ENCODE measurements around the gene NOS1.
"Not testable (repeated sequence)": the region's sequence is repeated elsewhere in the genome, so short reads cannot be mapped to it uniquely, and the experiment has no call there.

NOS1 gene

DNA sequence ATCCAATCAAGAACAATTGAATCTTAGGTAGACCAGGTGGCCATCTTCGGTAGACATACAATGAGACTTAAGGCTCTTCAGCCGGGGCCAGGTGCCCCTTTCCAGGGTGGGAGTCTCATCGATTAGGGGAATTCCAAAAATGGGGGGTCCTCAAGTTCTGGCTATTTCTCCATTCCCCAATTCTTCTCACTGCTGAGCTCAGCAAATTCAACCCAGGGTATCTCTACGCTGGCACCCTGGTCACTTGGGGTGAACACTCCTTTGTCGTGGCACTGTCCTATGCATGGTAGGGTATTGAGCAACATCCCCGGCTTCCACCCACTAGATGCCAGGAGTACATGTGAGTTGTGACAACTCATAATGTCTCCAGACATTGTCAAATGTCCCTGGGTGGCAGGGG is 136.2 kb downstream of the NOS1 start:
- Histone ChIP-seq H3K9me3 (ENCODE audit: control insufficient read depth, low read length) (no peaks in the 10 kb centered on the region), H3K27me3 (replicated peaks; ENCODE audit: control insufficient read depth, insufficient read depth, low read length, poor library complexity, severe bottlenecking) (no peaks in the 10 kb centered on the region), H3K4me1 (ENCODE audit: control insufficient read depth, insufficient read depth, low read length, poor library complexity, severe bottlenecking) (no peaks in the 10 kb centered on the region), H3K36me3 (ENCODE audit: control insufficient read depth, insufficient read depth, low read length) (no peaks in the 10 kb centered on the region), H3K27ac (ENCODE audit: insufficient read depth, low read length, poor library complexity, severe bottlenecking) (no peak overlapping the region), H3K4me3 (ENCODE audit: insufficient read depth, low read depth, low read length, poor library complexity, severe bottlenecking) (no peak overlapping the region)
- DNase-seq, result no peak

DNA sequence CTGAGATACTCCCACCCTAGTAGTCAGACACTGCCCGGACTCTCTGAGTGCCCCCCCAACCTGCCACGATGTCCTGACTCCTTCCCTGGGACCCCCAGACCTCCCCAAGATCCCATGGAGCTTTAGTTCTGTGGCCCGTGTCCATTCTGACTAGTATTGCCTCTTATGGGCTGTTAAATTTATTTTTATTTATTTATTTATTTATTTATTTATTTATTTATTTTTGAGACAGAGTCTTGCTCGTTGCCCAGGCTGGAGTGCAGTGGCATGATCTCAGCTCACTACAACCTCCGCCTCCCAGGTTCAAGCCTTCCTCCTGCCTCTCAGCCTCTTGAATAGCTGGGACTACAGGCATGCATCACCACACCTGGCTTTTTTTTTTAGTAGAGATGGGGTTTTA is 140.5 kb downstream of the NOS1 start:
- not testable (repeated sequence) for H3K27me3 ChIP-seq (replicated peaks; ENCODE audit: control insufficient read depth, insufficient read depth, low read length, poor library complexity, severe bottlenecking); H3K4me3 ChIP-seq (ENCODE audit: insufficient read depth, low read depth, low read length, poor library complexity, severe bottlenecking); DNase-seq; H3K4me1 ChIP-seq (ENCODE audit: control insufficient read depth, insufficient read depth, low read length, poor library complexity, severe bottlenecking); H3K27ac ChIP-seq (ENCODE audit: insufficient read depth, low read length, poor library complexity, severe bottlenecking); H3K36me3 ChIP-seq (ENCODE audit: control insufficient read depth, insufficient read depth, low read length); H3K9me3 ChIP-seq (ENCODE audit: control insufficient read depth, low read length)

- no peaks in the 10 kb centered on the region for H3K4me1 ChIP-seq (ENCODE audit: control insufficient read depth, insufficient read depth, low read length, poor library complexity, severe bottlenecking)
- H3K9me3 ChIP-seq (ENCODE audit: control insufficient read depth, low read length), result no peaks in the 10 kb centered on the region
- H3K27ac ChIP-seq (ENCODE audit: insufficient read depth, low read length, poor library complexity, severe bottlenecking), result no peak overlapping the region
- no peak for DNase-seq
- no peaks in the 10 kb centered on the region for H3K36me3 ChIP-seq (ENCODE audit: control insufficient read depth, insufficient read depth, low read length)
- H3K4me3 ChIP-seq (ENCODE audit: insufficient read depth, low read depth, low read length, poor library complexity, severe bottlenecking), result no peak overlapping the region
- no peaks in the 10 kb centered on the region for H3K27me3 ChIP-seq (replicated peaks; ENCODE audit: control insufficient read depth, insufficient read depth, low read length, poor library complexity, severe bottlenecking)
Observed at GRCh38 chr12:117218149-117218548, 143.3 kb downstream of the NOS1 start.

GRCh38 chr12:117216686-117217085 is 144.7 kb downstream of the NOS1 start:
- no peak overlapping the region for H3K4me3 ChIP-seq (ENCODE audit: insufficient read depth, low read depth, low read length, poor library complexity, severe bottlenecking)
- no peaks in the 10 kb centered on the region for H3K9me3 ChIP-seq (ENCODE audit: control insufficient read depth, low read length)
- H3K27ac ChIP-seq (ENCODE audit: insufficient read depth, low read length, poor library complexity, severe bottlenecking), result no peak overlapping the region
- H3K27me3 ChIP-seq (replicated peaks; ENCODE audit: control insufficient read depth, insufficient read depth, low read length, poor library complexity, severe bottlenecking), result no peaks in the 10 kb centered on the region
- H3K4me1 ChIP-seq (ENCODE audit: control insufficient read depth, insufficient read depth, low read length, poor library complexity, severe bottlenecking), result no peaks in the 10 kb centered on the region
- no peak for DNase-seq
- H3K36me3 ChIP-seq (ENCODE audit: control insufficient read depth, insufficient read depth, low read length), result no peaks in the 10 kb centered on the region

DNA sequence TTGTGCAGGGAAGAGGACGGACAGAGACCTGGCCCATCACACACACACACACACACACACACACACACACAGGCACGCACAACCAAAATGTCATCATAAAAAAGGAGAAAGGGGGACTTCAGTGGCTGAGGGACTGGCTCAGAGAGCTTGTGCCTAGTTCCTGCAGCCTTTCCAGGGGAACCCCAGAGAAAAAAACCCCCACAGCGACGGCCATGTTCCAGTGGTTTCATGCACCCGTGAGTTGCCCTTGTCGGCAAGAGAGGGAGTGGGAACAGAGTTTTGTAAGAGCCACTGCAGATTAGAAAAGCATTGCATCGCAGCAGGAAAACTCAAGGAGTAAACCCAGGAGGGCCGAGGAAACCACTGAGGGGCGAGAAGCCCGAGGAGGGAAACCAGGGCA is 146.6 kb downstream of the NOS1 start:
- no peaks in the 10 kb centered on the region for H3K27me3 ChIP-seq (replicated peaks; ENCODE audit: control insufficient read depth, insufficient read depth, low read length, poor library complexity, severe bottlenecking)
- no peak overlapping the region for H3K4me3 ChIP-seq (ENCODE audit: insufficient read depth, low read depth, low read length, poor library complexity, severe bottlenecking)
- no peak for DNase-seq
- no peaks in the 10 kb centered on the region for H3K4me1 ChIP-seq (ENCODE audit: control insufficient read depth, insufficient read depth, low read length, poor library complexity, severe bottlenecking)
- no peaks in the 10 kb centered on the region for H3K9me3 ChIP-seq (ENCODE audit: control insufficient read depth, low read length)
- no peaks in the 10 kb centered on the region for H3K36me3 ChIP-seq (ENCODE audit: control insufficient read depth, insufficient read depth, low read length)
- H3K27ac ChIP-seq (ENCODE audit: insufficient read depth, low read length, poor library complexity, severe bottlenecking), result no peak overlapping the region

DNA sequence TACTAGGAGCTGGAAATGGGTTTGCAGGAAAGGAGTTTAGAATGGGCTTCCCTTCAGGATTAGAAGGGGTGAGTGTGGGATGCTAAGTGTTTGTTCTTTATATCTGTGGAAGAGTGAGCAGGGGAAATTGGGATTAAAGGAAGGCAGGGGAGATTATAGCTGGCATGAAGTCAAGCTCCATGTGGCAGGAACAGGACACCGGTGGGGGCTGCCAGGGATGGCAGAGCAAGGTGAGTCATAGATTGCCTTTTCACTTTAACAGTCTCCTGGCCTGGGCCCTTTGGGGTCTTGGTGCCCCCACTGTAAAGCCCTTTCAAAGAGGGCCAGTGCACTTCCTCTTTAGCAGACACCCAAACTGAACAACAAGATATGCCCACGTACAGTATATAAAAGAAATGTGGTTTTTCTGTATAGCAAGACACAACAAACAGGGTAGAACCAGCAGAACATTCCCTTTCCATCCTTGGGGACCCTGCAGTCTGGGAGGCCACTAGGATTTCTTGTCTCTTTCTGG is 148.1 kb downstream of the NOS1 start:
- Histone ChIP-seq H3K27ac (ENCODE audit: insufficient read depth, low read length, poor library complexity, severe bottlenecking) (no peak overlapping the region), H3K27me3 (replicated peaks; ENCODE audit: control insufficient read depth, insufficient read depth, low read length, poor library complexity, severe bottlenecking) (no peaks in the 10 kb centered on the region), H3K4me3 (ENCODE audit: insufficient read depth, low read depth, low read length, poor library complexity, severe bottlenecking) (no peak overlapping the region), H3K36me3 (ENCODE audit: control insufficient read depth, insufficient read depth, low read length) (no peaks in the 10 kb centered on the region), H3K9me3 (ENCODE audit: control insufficient read depth, low read length) (no peaks in the 10 kb centered on the region), H3K4me1 (ENCODE audit: control insufficient read depth, insufficient read depth, low read length, poor library complexity, severe bottlenecking) (no peaks in the 10 kb centered on the region)
- no peak for DNase-seq

GRCh38 chr12:117212563-117213190 is 148.7 kb downstream of the NOS1 start:
- Histone ChIP-seq H3K4me1 (ENCODE audit: control insufficient read depth, insufficient read depth, low read length, poor library complexity, severe bottlenecking) (no peaks in the 10 kb centered on the region), H3K4me3 (ENCODE audit: insufficient read depth, low read depth, low read length, poor library complexity, severe bottlenecking) (no peak overlapping the region)

DNA sequence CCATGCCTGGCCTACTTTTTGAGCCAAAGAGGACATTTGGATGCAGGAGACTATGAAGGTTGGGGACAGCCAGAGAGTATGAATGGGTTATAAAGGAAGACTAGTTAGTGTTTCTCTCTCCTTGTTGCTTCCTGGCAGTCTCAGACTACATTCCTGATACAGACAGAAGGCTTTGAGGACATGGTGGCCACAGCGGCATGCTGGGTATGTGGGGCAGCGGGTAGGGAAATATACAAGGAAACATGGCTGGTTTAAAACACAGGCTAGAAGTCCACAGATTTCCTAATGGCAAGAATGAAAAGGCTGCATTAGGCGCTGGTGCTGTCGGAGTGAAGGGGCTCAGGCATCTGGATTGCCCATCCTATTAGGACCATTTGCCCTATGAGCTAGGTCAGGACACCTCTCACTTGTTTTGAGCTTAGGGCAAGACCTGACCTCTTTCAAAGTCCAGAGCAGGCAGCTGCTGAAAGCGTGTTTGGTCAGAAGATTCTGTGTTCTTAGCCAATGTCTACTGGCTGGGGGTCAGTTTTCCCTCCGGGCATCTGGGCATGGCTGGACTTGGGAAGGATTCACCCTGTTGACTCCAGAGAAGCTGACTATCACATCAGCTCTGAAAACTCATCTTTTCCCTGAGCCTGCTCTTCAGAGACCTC is 151.0 kb downstream of the NOS1 start:
- Histone ChIP-seq H3K36me3 (ENCODE audit: control insufficient read depth, insufficient read depth, low read length) (no peaks in the 10 kb centered on the region), H3K27me3 (replicated peaks; ENCODE audit: control insufficient read depth, insufficient read depth, low read length, poor library complexity, severe bottlenecking) (no peaks in the 10 kb centered on the region), H3K4me1 (ENCODE audit: control insufficient read depth, insufficient read depth, low read length, poor library complexity, severe bottlenecking) (no peaks in the 10 kb centered on the region), H3K9me3 (ENCODE audit: control insufficient read depth, low read length) (no peaks in the 10 kb centered on the region), H3K4me3 (ENCODE audit: insufficient read depth, low read depth, low read length, poor library complexity, severe bottlenecking) (no peak overlapping the region), H3K27ac (ENCODE audit: insufficient read depth, low read length, poor library complexity, severe bottlenecking) (no peak overlapping the region)
- DNase-seq, result no peak

More at GRCh38 chr12:117212563-117213190, 148.7 kb downstream of the NOS1 start:
- Histone ChIP-seq H3K9me3 (ENCODE audit: control insufficient read depth, low read length) (no peaks in the 10 kb centered on the region), H3K27me3 (replicated peaks; ENCODE audit: control insufficient read depth, insufficient read depth, low read length, poor library complexity, severe bottlenecking) (no peaks in the 10 kb centered on the region), H3K36me3 (ENCODE audit: control insufficient read depth, insufficient read depth, low read length) (no peaks in the 10 kb centered on the region), H3K27ac (ENCODE audit: insufficient read depth, low read length, poor library complexity, severe bottlenecking) (no peak overlapping the region)
- DNase-seq, result peak; percentile 4 to 32 (median 19)

- Histone ChIP-seq H3K4me1 (ENCODE audit: control insufficient read depth, insufficient read depth, low read length, poor library complexity, severe bottlenecking) (no peaks in the 10 kb centered on the region), H3K27me3 (replicated peaks; ENCODE audit: control insufficient read depth, insufficient read depth, low read length, poor library complexity, severe bottlenecking) (no peaks in the 10 kb centered on the region), H3K36me3 (ENCODE audit: control insufficient read depth, insufficient read depth, low read length) (no peaks in the 10 kb centered on the region), H3K9me3 (ENCODE audit: control insufficient read depth, low read length) (no peaks in the 10 kb centered on the region), H3K27ac (ENCODE audit: insufficient read depth, low read length, poor library complexity, severe bottlenecking) (no peak overlapping the region), H3K4me3 (ENCODE audit: insufficient read depth, low read depth, low read length, poor library complexity, severe bottlenecking) (no peak overlapping the region)
- DNase-seq, result no peak
Observed at GRCh38 chr12:117209626-117210025, 151.8 kb downstream of the NOS1 start.

DNA sequence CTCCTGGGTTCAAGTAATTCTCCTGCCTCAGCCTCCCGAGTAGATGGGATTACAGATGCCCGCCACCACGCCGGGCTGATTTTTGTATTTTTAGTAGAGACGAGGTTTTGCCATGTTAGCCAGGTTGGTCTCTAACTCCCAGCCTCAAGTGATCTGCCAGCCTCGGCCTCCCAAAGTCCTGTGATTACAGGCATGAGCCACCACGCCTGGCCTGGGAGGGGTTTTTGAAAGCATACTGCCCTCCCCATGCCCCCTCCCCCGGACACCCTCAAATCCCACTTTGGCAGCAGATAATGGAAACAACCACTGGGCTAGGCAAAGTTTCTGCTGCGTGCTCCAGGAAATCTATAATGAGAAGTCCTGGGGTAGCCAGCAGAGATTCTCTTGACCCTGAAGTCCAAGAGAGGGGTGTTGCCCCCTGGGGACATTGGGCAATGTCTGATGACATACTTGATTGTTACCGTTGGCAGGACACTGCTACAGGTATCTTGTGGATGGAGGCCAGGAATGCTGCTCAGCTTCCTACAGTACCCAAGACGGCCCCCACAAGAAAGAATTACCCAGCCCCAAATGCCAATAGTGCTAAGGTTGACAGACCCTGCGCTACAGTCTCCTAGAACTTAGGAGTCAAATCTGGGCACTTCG is 152.5 kb downstream of the NOS1 start:
- H3K4me1 ChIP-seq (ENCODE audit: control insufficient read depth, insufficient read depth, low read length, poor library complexity, severe bottlenecking), result no peaks in the 10 kb centered on the region
- no peak overlapping the region for H3K27ac ChIP-seq (ENCODE audit: insufficient read depth, low read length, poor library complexity, severe bottlenecking)
- no peak for DNase-seq
- no peaks in the 10 kb centered on the region for H3K36me3 ChIP-seq (ENCODE audit: control insufficient read depth, insufficient read depth, low read length)
- no peaks in the 10 kb centered on the region for H3K27me3 ChIP-seq (replicated peaks; ENCODE audit: control insufficient read depth, insufficient read depth, low read length, poor library complexity, severe bottlenecking)
- H3K9me3 ChIP-seq (ENCODE audit: control insufficient read depth, low read length), result no peaks in the 10 kb centered on the region
- H3K4me3 ChIP-seq (ENCODE audit: insufficient read depth, low read depth, low read length, poor library complexity, severe bottlenecking), result no peak overlapping the region

Measured in effector memory CD4-positive, alpha-beta T cell (primary cell).